K562 (cell line): ENCODE results near the gene APBA2. TPM values are rescaled to one million over a fixed set of nuclear protein-coding genes. Genes with fewer than 3 reads are reported as not detected.

Experiments
- CHD4 ChIP-seq: fragments of 200-600 bp; sonication (generic); IDR thresholded peaks from 3 replicates; pipeline ENCODE4 v1.6.1; 2012; ENCODE audit warnings: low read depth, mild to moderate bottlenecking, mixed read lengths, low read length, inconsistent platforms; ENCODE audit not compliant: insufficient read depth, insufficient replicate concordance, poor library complexity, severe bottlenecking
- CTBP1 ChIP-seq: fragments of 450-650 bp; IDR thresholded peaks from 2 replicates; pipeline ENCODE4 v1.6.1; 2016; ENCODE audit warnings: borderline replicate concordance
- FOXJ3 ChIP-seq: sonication (generic); formaldehyde crosslinking; IDR thresholded peaks from 2 replicates; pipeline ENCODE4 v1.4.0; 2020; ENCODE audit warnings: mild to moderate bottlenecking, missing genetic modification reagents
- FUS ChIP-seq: fragments of 200-400 bp; formaldehyde crosslinking; optimal IDR thresholded peaks from 2 replicates; pipeline ENCODE3; 2017; ENCODE audit warnings: low read depth, low read length
- NONO ChIP-seq, 2 experiments: fragments of 200-400 bp in 1 of 2; fragments of 450-650 bp in 1 of 2; formaldehyde crosslinking in 1 of 2; IDR thresholded peaks; 2 replicates each; pipeline ENCODE4 v1.6.1; 2017; ENCODE audit warnings: low read depth in 2 of 2, mild to moderate bottlenecking in 2 of 2, moderate library complexity in 2 of 2, low read length in 1 of 2
- NR2C2 ChIP-seq, 2 experiments: fragments of 200-800 bp in 1 of 2; sonication (Bioruptor generic) in 1 of 2; sonication (generic) in 1 of 2; formaldehyde crosslinking in 1 of 2; IDR thresholded peaks; 2 replicates each; pipeline versions ENCODE4 v1.6.1 to v1.8.0; 2016 to 2022; ENCODE audit warnings: mild to moderate bottlenecking in 1 of 2, missing compliant biosample characterization in 1 of 2, missing genetic modification characterization in 1 of 2, missing genetic modification reagents in 1 of 2
- RB1 ChIP-seq: fragments of 450-650 bp; IDR thresholded peaks from 2 replicates; pipeline ENCODE4 v1.6.1; 2017; ENCODE audit warnings: low read depth, mild to moderate bottlenecking
- RBM17 ChIP-seq: fragments of 200-400 bp; formaldehyde crosslinking; IDR thresholded peaks from 2 replicates; pipeline ENCODE4 v1.6.1; 2017; ENCODE audit warnings: low read depth, mild to moderate bottlenecking, low read length, borderline replicate concordance
- ZNF764 ChIP-seq: fragments of 250-450 bp; sonication (Bioruptor Pico); IDR thresholded peaks from 2 replicates; pipeline ENCODE4 v1.4.0; 2020; ENCODE audit warnings: low read depth, mild to moderate bottlenecking, moderate library complexity
- ZNF79 ChIP-seq: fragments of 250-450 bp; sonication (Bioruptor Pico); IDR thresholded peaks from 2 replicates; pipeline ENCODE4 v1.4.0; 2020; ENCODE audit warnings: low read depth, mild to moderate bottlenecking, moderate library complexity
- polyA plus RNA-seq, 8 experiments: library from polyadenylated mRNA; depleted of rRNA in 4 of 8; stranded (reverse) in 5 of 8; unstranded in 3 of 8; fragments of >200 nt; fragmentation: Nextera tagmentation in 2 of 8; fragmentation: Illumina TruSeq in 1 of 8; extraction: Ambion mirVana in 2 of 8; extraction: Trizol in 1 of 8; gene quantifications; 2 replicates each; pipeline versions ENCODE4 v1.2.1 to v1.2.3, GENCODE V29; 2011 to 2014; ENCODE audit warnings: inconsistent platforms in 1 of 8, missing spikeins in 1 of 8
- total RNA-seq, 7 experiments: library from RNA; depleted of rRNA in 6 of 7; stranded (reverse); fragments of >200 nt in 6 of 7; fragmentation: Illumina TruSeq in 2 of 7; extraction: Trizol in 2 of 7; gene quantifications; 2 replicates each; pipeline versions ENCODE4 v1.2.1 to v1.2.3, GENCODE V29; 2011 to 2021; ENCODE audit warnings: low replicate concordance in 1 of 7
- TF ChIP-seq, protein P1 (sequence below): fragments of 450-650 bp; IDR thresholded peaks from 2 replicates; pipeline ENCODE4 v1.6.1; 2016; ENCODE audit warnings: borderline replicate concordance
- TF ChIP-seq, protein P2 (sequence below): fragments of 200-600 bp; sonication (generic); IDR thresholded peaks from one replicate; pipeline ENCODE4 v1.6.1; 2012; ENCODE audit warnings: mild to moderate bottlenecking, low read depth, low read length, inconsistent platforms

The APBA2 gene
- total and polyA plus RNA-seq, 9 of the 15 experiments (the other 6 are each of a cell fraction or from before 2014, with no cell fraction given): 0.24 to 40.9 (median 25.2) TPM

DNA sequence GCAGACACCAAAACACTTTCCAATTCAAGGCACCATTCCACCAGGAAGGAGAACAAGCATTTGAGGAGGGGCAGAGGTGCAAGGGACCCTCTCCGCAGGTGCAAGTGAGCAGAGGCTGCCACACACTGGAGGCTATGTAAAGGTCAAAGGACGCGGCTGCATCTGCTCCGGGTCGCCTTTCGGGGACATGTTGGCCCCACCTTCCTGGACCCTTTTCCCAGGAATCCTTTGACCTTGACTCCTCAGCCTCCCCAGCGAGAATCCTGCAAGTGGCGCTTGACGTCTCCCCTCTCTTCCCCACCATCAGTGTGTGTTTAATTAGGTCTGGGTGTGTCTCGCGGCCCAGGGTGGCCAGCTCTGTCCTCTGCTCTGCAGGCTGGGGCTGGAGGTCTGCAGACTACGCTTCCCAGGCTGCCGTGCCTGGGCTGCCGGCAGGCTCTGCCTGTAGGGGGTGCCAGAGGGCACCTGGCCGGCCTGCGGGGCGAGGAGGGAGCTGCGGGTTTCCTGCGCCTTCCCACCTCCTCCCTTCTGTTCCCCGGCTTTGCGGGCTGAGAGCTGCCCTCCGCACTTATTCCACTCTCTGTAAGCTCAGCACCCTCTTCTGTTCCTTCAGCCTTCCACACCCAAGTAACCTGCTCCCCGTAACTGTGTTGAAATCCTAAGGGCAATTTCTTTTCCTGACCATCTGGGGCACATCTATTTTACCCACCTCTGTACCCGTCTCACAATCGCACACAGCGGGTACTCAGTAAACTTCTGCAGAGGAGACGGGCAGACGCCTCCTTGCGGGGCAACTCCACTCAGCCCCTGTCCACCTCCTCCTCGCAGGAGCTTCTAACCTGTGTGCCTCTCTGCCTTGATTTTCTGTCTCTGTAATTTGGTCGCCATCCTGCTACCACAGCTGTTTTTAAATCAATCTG, 254.0 kb downstream of the APBA2 start (continued):
- TF ChIP-seq FUS (no peak), RBM17 (no peak), RB1 (peak; percentile 59), CHD4 (no peak), ZNF79 (CRISPR knock-in tag) (no peak), FOXJ3 (CRISPR knock-in tag) (no peak), NR2C2 (CRISPR knock-in tag; IDR thresholded peaks at IDR 0.05) (no peak), NR2C2 (tag; IDR thresholded peaks at IDR 0.05) (no peak), CTBP1 (peak; percentile 26; the same call in 1 of the 2 replicates), NONO (IDR thresholded peaks at IDR 0.05; ENCODE audit: low read depth in 2 of 2, low read length in 1 of 2) (no peak), ZNF764 (CRISPR knock-in tag) (no peak)
- TF ChIP-seq, protein P1, sequence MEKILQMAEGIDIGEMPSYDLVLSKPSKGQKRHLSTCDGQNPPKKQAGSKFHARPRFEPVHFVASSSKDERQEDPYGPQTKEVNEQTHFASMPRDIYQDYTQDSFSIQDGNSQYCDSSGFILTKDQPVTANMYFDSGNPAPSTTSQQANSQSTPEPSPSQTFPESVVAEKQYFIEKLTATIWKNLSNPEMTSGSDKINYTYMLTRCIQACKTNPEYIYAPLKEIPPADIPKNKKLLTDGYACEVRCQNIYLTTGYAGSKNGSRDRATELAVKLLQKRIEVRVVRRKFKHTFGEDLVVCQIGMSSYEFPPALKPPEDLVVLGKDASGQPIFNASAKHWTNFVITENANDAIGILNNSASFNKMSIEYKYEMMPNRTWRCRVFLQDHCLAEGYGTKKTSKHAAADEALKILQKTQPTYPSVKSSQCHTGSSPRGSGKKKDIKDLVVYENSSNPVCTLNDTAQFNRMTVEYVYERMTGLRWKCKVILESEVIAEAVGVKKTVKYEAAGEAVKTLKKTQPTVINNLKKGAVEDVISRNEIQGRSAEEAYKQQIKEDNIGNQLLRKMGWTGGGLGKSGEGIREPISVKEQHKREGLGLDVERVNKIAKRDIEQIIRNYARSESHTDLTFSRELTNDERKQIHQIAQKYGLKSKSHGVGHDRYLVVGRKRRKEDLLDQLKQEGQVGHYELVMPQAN: no peak
- TF ChIP-seq, protein P2, sequence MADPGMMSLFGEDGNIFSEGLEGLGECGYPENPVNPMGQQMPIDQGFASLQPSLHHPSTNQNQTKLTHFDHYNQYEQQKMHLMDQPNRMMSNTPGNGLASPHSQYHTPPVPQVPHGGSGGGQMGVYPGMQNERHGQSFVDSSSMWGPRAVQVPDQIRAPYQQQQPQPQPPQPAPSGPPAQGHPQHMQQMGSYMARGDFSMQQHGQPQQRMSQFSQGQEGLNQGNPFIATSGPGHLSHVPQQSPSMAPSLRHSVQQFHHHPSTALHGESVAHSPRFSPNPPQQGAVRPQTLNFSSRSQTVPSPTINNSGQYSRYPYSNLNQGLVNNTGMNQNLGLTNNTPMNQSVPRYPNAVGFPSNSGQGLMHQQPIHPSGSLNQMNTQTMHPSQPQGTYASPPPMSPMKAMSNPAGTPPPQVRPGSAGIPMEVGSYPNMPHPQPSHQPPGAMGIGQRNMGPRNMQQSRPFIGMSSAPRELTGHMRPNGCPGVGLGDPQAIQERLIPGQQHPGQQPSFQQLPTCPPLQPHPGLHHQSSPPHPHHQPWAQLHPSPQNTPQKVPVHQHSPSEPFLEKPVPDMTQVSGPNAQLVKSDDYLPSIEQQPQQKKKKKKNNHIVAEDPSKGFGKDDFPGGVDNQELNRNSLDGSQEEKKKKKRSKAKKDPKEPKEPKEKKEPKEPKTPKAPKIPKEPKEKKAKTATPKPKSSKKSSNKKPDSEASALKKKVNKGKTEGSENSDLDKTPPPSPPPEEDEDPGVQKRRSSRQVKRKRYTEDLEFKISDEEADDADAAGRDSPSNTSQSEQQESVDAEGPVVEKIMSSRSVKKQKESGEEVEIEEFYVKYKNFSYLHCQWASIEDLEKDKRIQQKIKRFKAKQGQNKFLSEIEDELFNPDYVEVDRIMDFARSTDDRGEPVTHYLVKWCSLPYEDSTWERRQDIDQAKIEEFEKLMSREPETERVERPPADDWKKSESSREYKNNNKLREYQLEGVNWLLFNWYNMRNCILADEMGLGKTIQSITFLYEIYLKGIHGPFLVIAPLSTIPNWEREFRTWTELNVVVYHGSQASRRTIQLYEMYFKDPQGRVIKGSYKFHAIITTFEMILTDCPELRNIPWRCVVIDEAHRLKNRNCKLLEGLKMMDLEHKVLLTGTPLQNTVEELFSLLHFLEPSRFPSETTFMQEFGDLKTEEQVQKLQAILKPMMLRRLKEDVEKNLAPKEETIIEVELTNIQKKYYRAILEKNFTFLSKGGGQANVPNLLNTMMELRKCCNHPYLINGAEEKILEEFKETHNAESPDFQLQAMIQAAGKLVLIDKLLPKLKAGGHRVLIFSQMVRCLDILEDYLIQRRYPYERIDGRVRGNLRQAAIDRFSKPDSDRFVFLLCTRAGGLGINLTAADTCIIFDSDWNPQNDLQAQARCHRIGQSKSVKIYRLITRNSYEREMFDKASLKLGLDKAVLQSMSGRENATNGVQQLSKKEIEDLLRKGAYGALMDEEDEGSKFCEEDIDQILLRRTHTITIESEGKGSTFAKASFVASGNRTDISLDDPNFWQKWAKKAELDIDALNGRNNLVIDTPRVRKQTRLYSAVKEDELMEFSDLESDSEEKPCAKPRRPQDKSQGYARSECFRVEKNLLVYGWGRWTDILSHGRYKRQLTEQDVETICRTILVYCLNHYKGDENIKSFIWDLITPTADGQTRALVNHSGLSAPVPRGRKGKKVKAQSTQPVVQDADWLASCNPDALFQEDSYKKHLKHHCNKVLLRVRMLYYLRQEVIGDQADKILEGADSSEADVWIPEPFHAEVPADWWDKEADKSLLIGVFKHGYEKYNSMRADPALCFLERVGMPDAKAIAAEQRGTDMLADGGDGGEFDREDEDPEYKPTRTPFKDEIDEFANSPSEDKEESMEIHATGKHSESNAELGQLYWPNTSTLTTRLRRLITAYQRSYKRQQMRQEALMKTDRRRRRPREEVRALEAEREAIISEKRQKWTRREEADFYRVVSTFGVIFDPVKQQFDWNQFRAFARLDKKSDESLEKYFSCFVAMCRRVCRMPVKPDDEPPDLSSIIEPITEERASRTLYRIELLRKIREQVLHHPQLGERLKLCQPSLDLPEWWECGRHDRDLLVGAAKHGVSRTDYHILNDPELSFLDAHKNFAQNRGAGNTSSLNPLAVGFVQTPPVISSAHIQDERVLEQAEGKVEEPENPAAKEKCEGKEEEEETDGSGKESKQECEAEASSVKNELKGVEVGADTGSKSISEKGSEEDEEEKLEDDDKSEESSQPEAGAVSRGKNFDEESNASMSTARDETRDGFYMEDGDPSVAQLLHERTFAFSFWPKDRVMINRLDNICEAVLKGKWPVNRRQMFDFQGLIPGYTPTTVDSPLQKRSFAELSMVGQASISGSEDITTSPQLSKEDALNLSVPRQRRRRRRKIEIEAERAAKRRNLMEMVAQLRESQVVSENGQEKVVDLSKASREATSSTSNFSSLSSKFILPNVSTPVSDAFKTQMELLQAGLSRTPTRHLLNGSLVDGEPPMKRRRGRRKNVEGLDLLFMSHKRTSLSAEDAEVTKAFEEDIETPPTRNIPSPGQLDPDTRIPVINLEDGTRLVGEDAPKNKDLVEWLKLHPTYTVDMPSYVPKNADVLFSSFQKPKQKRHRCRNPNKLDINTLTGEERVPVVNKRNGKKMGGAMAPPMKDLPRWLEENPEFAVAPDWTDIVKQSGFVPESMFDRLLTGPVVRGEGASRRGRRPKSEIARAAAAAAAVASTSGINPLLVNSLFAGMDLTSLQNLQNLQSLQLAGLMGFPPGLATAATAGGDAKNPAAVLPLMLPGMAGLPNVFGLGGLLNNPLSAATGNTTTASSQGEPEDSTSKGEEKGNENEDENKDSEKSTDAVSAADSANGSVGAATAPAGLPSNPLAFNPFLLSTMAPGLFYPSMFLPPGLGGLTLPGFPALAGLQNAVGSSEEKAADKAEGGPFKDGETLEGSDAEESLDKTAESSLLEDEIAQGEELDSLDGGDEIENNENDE: no peak
